Ecto neural progenitor cell (in vitro differentiated cells): Measurements from ENCODE around the gene HOXA13.

Experiments
- DNase-seq: peaks from one replicate; pipeline ENCODE4 v3.0.0-alpha.2; 2018; ENCODE audit warnings: low spot score

The HOXA13 gene

GRCh38 chr7:27159266-27160144 lies 40.4 kb downstream of the HOXA13 start:
- no peak for DNase-seq

- DNase-seq: no peak
These were observed 41.2 kb downstream of the HOXA13 start for GRCh38 chr7:27158436-27159265.

GRCh38 chr7:27157702-27158431 lies 42.0 kb downstream of the HOXA13 start:
- DNase-seq: no peak

- DNase-seq: peak; percentile 52
These were observed 42.8 kb downstream of the HOXA13 start for GRCh38 chr7:27156916-27157701.

GRCh38 chr7:27156508-27156898 lies 43.4 kb downstream of the HOXA13 start, which contains the start of gene HOXA7:
Gene HOXA7 (minus strand): TSS chr7:27156675. CDS start chr7:27156545, 130 bp downstream.
- DNase-seq: peak; percentile 72

GRCh38 chr7:27155816-27156507 lies 43.9 kb downstream of the HOXA13 start:
- DNase-seq: peak; percentile 54

- peak; percentile 51 for DNase-seq
These were observed 44.7 kb downstream of the HOXA13 start for GRCh38 chr7:27154901-27155815.

GRCh38 chr7:27154369-27154768 lies 45.5 kb downstream of the HOXA13 start:
- peak; percentile 44 for DNase-seq

GRCh38 chr7:27153526-27153925 lies 46.4 kb downstream of the HOXA13 start:
- no peak for DNase-seq

- DNase-seq: peak; percentile 44
These were observed 47.0 kb downstream of the HOXA13 start for GRCh38 chr7:27152816-27153442.

GRCh38 chr7:27151931-27152815 lies 47.7 kb downstream of the HOXA13 start, which contains the start of gene HOXA3:
Gene HOXA3 (minus strand): TSS chr7:27152583. CDS start chr7:27110640, 41,943 bp downstream.
- peak; percentile 45 for DNase-seq

- DNase-seq: peak; percentile 23
These were observed 48.5 kb downstream of the HOXA13 start for GRCh38 chr7:27151341-27151930.

- DNase-seq: peak; percentile 86
These were observed 49.1 kb downstream of the HOXA13 start for GRCh38 chr7:27150568-27151340.

- no peak for DNase-seq
These were observed 49.9 kb downstream of the HOXA13 start for GRCh38 chr7:27149842-27150567.

GRCh38 chr7:27148756-27149641 lies 50.9 kb downstream of the HOXA13 start:
- peak; percentile 41 for DNase-seq
